Spinal cord (tissue), 10 donors: ENCODE data around the gene ACACB. TPM values are rescaled to one million over a fixed set of nuclear protein-coding genes. Genes with fewer than 3 reads are reported as not detected.

ENCODE experiments used
- DNase-seq, 6 donors: peaks; one replicate each; pipeline versions ENCODE4 v3.0.0 to v3.0.0-alpha.2; 2013 to 2015; ENCODE audit warnings: low spot score in 6 of 6, low read depth in 4 of 6
- H3K27ac ChIP-seq: one replicate; pipeline ENCODE4 v1.5.1; 2013; ENCODE audit warnings: low read depth, low read length, control low read depth
- H3K27me3 ChIP-seq: one replicate; pipeline ENCODE4 v1.6.1; 2013; ENCODE audit warnings: low read length; ENCODE audit not compliant: control insufficient read depth, insufficient read depth
- H3K36me3 ChIP-seq: one replicate; pipeline ENCODE4 v1.6.1; 2013; ENCODE audit warnings: low read length; ENCODE audit not compliant: control insufficient read depth, insufficient read depth
- H3K4me1 ChIP-seq: one replicate; pipeline ENCODE4 v1.6.1; 2013; ENCODE audit warnings: low read length; ENCODE audit not compliant: control insufficient read depth, insufficient read depth
- H3K4me3 ChIP-seq: one replicate; pipeline ENCODE4 v1.5.1; 2013; ENCODE audit warnings: low read depth, low read length, control low read depth
- H3K9me3 ChIP-seq: one replicate; pipeline ENCODE4 v1.6.1; 2013; ENCODE audit warnings: low read length; ENCODE audit not compliant: control insufficient read depth, insufficient read depth
- WGBS: methylation state at CpG from one replicate; pipeline ENCODE4 v1.1.5; 2013; ENCODE audit warnings: missing lambda C conversion rate; ENCODE audit not compliant: insufficient coverage; 5-methylcytosine and 5-hydroxymethylcytosine counted together
- long read RNA-seq, 4 donors: transcript quantifications; one replicate each; lab custom pipeline, GENCODE V29; 2026
- polyA plus RNA-seq, 2 donors: library from polyadenylated mRNA; unstranded; fragments of 120-200 nt; gene quantifications; one replicate each; pipeline ENCODE4 v1.2.1, GENCODE V29; 2013; ENCODE audit not compliant: insufficient read length in 2 of 2
- total RNA-seq, 2 donors: library from RNA; depleted of rRNA in 1 of 2; stranded (reverse); fragments of 120-200 nt in 1 of 2; fragments of >200 nt in 1 of 2; gene quantifications; one replicate each; pipeline versions ENCODE4 v1.2.3 to v1.2.4, GENCODE V29; 2013 to 2014
- donor health status: healthy.

ACACB gene
- 10 to 100 TPM; 14.2 to 18.6 TPM for total RNA-seq
- polyA plus RNA-seq = 10 to 100 TPM in 1 of 2 donors, 1 to 10 TPM in 1; 8.3 to 14.5 TPM
- long read RNA-seq, donor 1 = 0 reads
- long read RNA-seq, donor 2, partial matches to known transcripts = 0 of 1 reads
- long read RNA-seq, donor 2, other reads (novel, unspliced or antisense) = 0 of 1 reads
- long read RNA-seq, donor 3 = 0 reads
- long read RNA-seq, donor 4, partial matches to known transcripts = 0 of 1 reads
- long read RNA-seq, donor 4, other reads (novel, unspliced or antisense) = 0 of 1 reads

GRCh38 chr12:109115758-109116610 lies at the start of gene ACACB:
TSS of gene ACACB (plus strand) at chr12:109116587. CDS start at chr12:109139406, 22,819 bp downstream.
- peak in 2 of 6 donors; percentile 60 to 76 for DNase-seq
- Histone ChIP-seq H3K4me1 (peaks cover 24% of the 10 kb centered on the region), H3K36me3 (peaks cover 5% of the 10 kb centered on the region), H3K9me3 (no peaks in the 10 kb centered on the region), H3K27ac (peak within 1 kb of the TSS; percentile 76), H3K4me3 (no peak within 1 kb of the TSS), H3K27me3 (no peaks in the 10 kb centered on the region)
- WGBS = 44% methylated on average over 12 of the region's 14 CpGs

- H3K27ac ChIP-seq = no peak overlapping the region
- H3K4me1 ChIP-seq = no peaks in the 10 kb centered on the region
- peak in 1 of 6 donors; percentile 37 for DNase-seq
- peaks cover 35% of the 10 kb centered on the region for H3K36me3 ChIP-seq
- 43% methylated on average over 17 of the region's 17 CpGs for WGBS
- no peaks in the 10 kb centered on the region for H3K27me3 ChIP-seq
- H3K9me3 ChIP-seq = peaks cover under 1% of the 10 kb centered on the region
- no peak overlapping the region for H3K4me3 ChIP-seq
Measured at GRCh38 chr12:109069307-109070271, 46.8 kb upstream of the ACACB start.

DNA sequence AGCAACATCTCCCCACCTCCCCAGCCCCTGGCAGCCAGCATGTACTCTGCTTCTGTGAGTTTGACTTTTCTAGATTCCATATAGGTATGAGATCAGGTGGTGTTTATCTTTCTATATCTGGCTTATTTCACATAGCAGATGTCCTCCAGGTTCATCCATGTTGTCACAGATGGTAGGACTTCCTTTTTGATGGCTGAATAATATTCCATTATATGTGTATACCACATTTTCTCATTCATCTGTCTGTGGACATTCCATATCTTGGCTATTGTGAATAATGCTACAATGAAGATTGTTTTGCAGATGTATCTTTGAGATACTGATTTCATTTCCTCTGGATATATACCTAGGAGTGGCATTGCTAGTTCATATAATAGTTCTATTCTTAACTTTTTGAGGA lies 41.5 kb upstream of the ACACB start:
- Histone ChIP-seq H3K36me3 (peaks cover 35% of the 10 kb centered on the region), H3K27me3 (no peaks in the 10 kb centered on the region), H3K4me3 (no peak overlapping the region), H3K27ac (no peak overlapping the region), H3K9me3 (peaks cover 2% of the 10 kb centered on the region), H3K4me1 (no peaks in the 10 kb centered on the region)
- no peak for DNase-seq

GRCh38 chr12:109082751-109083150 lies 33.6 kb upstream of the ACACB start:
- no peaks in the 10 kb centered on the region for H3K4me1 ChIP-seq
- H3K4me3 ChIP-seq = no peak overlapping the region
- no peak overlapping the region for H3K27ac ChIP-seq
- WGBS = 98% methylated on average over 12 of the region's 14 CpGs
- no peak for DNase-seq
- H3K36me3 ChIP-seq = peaks cover 43% of the 10 kb centered on the region
- H3K27me3 ChIP-seq = no peaks in the 10 kb centered on the region
- H3K9me3 ChIP-seq = no peaks in the 10 kb centered on the region

GRCh38 chr12:109084425-109084824 lies 32.0 kb upstream of the ACACB start:
- whole genome bisulfite sequencing = no CpG with 5 or more reads among the region's 2 CpGs
- no peak overlapping the region for H3K27ac ChIP-seq
- H3K36me3 ChIP-seq = peaks cover 51% of the 10 kb centered on the region

GRCh38 chr12:109085590-109085989 lies 30.8 kb upstream of the ACACB start:
- Histone ChIP-seq H3K27ac (no peak overlapping the region), H3K27me3 (no peaks in the 10 kb centered on the region), H3K4me3 (no peak overlapping the region), H3K9me3 (no peaks in the 10 kb centered on the region), H3K4me1 (no peaks in the 10 kb centered on the region), H3K36me3 (peaks cover 62% of the 10 kb centered on the region)
- 85% methylated on average over 11 of the region's 11 CpGs for WGBS
- DNase-seq = no peak

More at GRCh38 chr12:109084425-109084824, 32.0 kb upstream of the ACACB start:
- H3K9me3 ChIP-seq = no peaks in the 10 kb centered on the region
- no peaks in the 10 kb centered on the region for H3K27me3 ChIP-seq
- no peak for DNase-seq
- no peaks in the 10 kb centered on the region for H3K4me1 ChIP-seq
- no peak overlapping the region for H3K4me3 ChIP-seq

GRCh38 chr12:109087250-109087649 lies 29.1 kb upstream of the ACACB start:
- WGBS = 87% methylated on average over 4 of the region's 5 CpGs
- no peaks in the 10 kb centered on the region for H3K9me3 ChIP-seq
- DNase-seq = no peak
- H3K27me3 ChIP-seq = no peaks in the 10 kb centered on the region
- H3K4me3 ChIP-seq = no peak overlapping the region
- peaks cover under 1% of the 10 kb centered on the region for H3K4me1 ChIP-seq
- H3K27ac ChIP-seq = no peak overlapping the region
- H3K36me3 ChIP-seq = peaks cover 65% of the 10 kb centered on the region

GRCh38 chr12:109088818-109089217 lies 27.6 kb upstream of the ACACB start:
- Histone ChIP-seq H3K9me3 (no peaks in the 10 kb centered on the region), H3K27ac (no peak overlapping the region), H3K4me3 (no peak overlapping the region), H3K27me3 (no peaks in the 10 kb centered on the region), H3K36me3 (peaks cover 52% of the 10 kb centered on the region), H3K4me1 (peaks cover 14% of the 10 kb centered on the region)
- WGBS = 93% methylated on average over 6 of the region's 6 CpGs
- no peak for DNase-seq

GRCh38 chr12:109089683-109090082 lies 26.7 kb upstream of the ACACB start:
- Histone ChIP-seq H3K9me3 (no peaks in the 10 kb centered on the region), H3K36me3 (peaks cover 48% of the 10 kb centered on the region), H3K27me3 (no peaks in the 10 kb centered on the region), H3K27ac (no peak overlapping the region), H3K4me3 (no peak overlapping the region), H3K4me1 (peaks cover 14% of the 10 kb centered on the region)
- 94% methylated on average over 3 of the region's 7 CpGs for WGBS
- no peak for DNase-seq
